NCI-H146 treated with DMSO at 0.1 percent for 48 hours (cell line): ENCODE measurements around the gene GFI1.
"Not testable (repeated sequence)": the region's sequence is repeated elsewhere in the genome, so short reads cannot be mapped to it uniquely, and the experiment has no call there.

Experiments
- DNase-seq: peaks from one replicate; lab custom pipeline; 2025; ENCODE audit not compliant: unreplicated experiment; lab: John Stamatoyannopoulos, UW

Gene GFI1

DNA sequence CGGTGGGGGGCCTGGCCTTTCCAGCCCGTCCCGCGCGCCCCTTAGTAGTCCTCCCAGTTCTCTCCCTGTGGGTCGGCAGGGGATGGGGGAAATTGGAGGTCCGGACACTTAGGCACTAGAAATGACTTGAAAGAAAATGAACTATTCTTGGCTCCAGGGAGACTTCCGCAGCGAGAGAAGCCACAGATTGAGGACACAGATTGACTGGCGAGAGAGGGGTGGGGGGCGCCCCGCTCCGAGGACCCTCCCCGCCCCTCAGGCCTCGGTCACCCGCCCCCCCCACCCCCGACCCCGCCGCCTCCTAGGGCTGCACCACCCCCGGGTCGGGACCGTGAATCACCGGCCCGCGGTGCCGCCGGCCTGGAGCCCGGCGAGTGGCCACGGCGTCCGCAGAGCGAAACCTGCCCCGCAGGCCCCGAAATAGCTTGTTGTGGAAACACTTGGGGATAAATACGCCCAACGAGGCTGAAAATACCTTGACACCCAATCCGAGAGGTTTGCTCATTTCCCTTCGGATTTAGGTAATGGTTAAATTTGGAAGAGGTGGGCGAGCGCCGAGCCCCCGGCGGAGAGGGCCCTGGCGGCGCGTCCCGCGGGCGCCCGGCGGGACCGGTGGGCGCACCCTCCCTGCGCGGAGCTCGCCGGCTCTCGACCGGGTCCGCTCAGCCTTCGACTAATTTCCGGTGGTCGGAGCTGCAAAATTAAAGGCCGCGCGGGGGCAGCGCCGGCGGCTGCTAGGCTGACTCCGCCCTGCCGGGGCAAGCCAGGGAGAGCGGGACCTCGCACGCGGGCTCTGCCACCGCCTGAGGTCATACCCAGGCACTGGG lies at the start of gene GFI1:
Gene GFI1 (minus strand): TSS at position 675 of the 827 bp plus-strand sequence. CDS start 3,438 bp downstream, outside the sequence.
- peak; percentile 40 for DNase-seq

GRCh38 chr1:92532371-92532770 lies 45.6 kb upstream of the GFI1 start:
- not testable (repeated sequence) for DNase-seq

DNA sequence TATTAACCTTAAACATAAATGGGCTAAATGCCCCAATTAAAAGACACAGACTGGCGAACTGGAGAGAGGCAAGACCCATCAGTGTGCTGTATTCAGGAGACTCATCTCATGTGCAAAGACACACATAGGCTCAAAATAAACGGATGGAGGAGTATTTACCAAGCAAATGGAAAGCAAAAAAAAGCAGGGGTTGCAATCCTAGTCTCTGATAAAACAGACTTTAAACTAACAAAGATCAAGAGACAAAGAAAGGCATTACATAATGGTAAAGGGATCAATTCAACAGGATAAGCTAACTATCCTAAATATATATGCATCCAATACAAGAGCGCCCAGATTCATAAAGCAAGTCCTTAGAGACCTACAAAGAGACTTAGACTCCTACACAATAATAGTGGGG lies 45.2 kb upstream of the GFI1 start:
- DNase-seq, result not testable (repeated sequence)

DNA sequence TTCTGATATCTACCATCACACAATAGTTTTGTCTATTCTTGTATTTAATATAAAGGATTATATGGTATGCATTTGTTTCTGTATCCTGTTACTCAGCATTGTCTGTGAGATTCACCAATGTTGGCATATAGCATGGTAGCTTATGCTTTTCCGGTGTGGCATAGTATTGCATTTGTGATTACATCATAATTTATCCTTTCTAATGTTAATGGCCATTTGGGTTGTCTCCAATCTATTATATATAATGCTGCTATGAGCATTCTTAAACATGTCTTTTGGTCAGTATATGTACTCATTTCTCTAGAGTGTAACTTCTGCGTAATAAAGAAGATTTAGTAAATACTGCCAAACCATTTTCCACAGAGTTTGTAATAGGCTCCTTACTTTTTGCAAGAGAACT lies 40.9 kb upstream of the GFI1 start:
- no peak for DNase-seq

DNA sequence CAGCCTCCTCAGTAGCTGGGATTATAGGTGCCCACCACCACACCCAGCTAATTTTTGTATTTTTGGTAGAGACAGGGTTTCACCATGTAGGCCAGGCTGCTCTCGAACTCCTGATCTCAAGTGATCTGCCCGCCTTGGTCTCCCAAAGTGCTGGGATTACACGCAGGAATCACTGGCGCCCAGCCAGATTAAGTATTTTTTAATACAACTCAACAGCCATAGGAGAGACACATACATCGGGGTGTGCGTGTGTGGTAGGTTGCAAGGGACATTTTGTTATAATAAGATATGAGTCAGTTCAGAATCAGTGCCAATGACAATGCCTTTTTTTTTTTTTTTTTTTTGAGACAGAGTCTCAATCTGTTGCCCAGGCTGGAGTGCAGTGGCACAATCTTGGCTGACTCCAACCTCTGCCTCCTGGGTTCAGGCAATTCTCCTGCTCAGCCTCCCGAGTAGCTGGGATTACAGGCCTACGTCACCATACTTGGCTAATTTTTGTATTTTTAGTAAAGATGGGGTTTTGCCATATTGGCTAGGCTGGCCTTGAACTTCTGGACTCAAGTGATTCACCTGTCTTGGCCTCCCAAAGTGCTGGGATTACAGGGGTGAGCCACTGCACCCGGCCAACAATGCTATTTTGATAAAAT lies 38.3 kb upstream of the GFI1 start:
- DNase-seq, result not testable (repeated sequence)

GRCh38 chr1:92519043-92519442 lies 32.3 kb upstream of the GFI1 start:
- no peak for DNase-seq

DNA sequence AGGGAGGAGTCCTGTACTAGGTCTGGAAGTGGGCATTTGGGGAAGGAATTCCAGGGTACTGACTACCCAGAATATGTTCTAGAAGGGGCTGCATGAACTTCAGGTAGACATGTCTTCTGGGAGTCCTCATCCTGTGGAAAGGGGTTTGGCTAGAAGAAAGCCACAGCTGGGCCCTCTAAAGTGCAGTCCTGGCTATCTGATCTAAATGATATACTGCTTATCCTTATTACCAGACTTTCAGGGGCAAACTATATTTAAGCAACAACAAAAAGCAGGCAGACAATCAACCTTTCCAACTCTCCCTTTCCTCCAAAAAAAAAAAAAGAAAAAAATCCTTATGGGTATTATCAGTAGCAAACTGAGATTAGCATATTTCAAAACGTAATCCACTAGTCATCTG lies 29.8 kb upstream of the GFI1 start:
- DNase-seq, result no peak

DNA sequence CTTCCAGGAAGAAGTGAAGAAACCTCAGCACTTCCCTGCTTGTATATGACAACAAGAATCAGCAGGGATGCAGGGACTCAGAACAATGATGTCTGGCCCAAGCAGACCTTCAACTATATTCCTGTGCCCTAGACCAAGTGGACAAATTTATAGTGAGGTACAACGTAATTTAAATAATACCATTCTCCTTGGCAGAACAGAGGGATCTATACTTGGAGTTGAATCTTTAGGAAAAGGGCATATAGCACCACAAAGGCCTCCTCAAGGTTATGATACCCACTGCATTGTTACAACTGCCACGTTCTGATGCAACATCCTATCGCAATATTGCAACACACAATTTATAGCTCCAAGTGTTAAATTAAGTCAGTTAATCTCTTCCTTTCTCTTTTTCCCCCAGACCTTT lies 29.1 kb upstream of the GFI1 start:
- no peak for DNase-seq

DNA sequence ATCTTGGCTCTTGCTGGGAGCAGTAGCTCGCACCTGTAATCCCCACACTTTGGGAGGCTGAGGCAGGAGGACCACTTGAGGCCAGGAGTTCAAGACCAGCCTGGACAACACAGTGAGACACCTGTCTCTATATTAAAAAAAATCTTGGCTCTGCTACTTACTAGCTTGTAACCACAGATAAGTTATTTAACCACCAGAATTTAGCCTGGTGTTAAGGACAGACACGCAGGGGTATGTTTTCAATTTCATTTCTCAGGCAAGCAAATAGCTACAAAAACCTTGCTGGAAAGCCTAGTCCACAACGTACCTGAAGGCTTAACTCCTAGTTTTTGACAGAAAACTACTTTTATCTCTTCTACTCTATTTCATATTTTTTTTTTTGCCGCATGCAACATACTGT lies 24.8 kb upstream of the GFI1 start:
- DNase-seq, result no peak

GRCh38 chr1:92509619-92510018 lies 22.9 kb upstream of the GFI1 start:
- DNase-seq, result no peak

DNA sequence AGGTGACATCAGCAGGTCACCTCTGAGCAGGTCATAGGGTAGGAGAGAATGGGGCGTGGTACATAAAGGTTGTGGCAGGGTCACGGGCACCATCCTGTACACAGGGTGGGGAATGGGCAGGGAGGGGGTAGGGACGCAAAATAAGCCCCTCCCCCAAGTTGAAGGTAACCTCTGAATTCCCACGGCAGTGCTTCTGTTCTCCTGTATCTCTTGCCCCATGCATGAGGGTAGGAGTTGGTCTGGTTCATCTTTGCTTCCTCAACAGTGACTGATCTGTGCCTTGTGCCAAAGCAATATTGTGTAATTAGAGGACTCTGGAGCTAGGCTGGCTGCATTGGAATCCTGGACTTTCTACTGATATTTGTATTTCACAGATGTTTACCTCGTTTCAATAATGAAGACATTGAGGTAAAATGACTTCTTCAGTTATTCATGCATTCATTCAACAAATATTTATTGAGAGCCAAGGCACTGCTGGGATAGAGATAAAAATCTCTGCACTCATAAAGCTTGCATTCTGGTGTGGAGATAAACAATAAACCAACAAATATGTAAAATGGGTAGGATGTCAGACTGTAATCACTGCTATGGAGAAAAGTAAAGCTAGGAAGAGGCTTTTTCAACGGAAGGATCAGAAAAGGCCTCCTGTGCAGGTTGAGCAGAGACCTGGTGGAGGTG lies 18.4 kb upstream of the GFI1 start:
- DNase-seq, result no peak

- no peak for DNase-seq
These were observed 17.7 kb upstream of the GFI1 start for GRCh38 chr1:92504291-92505014.

DNA sequence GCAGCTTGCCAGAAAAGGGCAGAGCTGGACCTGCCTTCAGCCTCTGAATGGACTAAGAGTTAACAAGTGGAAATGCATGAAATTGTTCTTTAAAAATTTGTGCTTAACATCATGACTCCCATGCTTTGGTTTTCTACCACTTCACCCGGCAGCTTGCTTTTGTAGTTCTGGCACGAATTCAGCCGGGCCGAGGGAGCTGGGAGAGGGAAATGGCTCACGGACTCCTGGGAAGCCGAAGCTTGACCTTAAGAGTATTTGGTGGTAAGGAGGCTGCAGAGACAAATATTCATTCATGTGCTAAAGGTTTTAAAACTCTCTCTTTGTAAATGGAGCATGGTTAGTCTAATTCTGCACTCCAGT lies 17.2 kb upstream of the GFI1 start:
- DNase-seq, result no peak

DNA sequence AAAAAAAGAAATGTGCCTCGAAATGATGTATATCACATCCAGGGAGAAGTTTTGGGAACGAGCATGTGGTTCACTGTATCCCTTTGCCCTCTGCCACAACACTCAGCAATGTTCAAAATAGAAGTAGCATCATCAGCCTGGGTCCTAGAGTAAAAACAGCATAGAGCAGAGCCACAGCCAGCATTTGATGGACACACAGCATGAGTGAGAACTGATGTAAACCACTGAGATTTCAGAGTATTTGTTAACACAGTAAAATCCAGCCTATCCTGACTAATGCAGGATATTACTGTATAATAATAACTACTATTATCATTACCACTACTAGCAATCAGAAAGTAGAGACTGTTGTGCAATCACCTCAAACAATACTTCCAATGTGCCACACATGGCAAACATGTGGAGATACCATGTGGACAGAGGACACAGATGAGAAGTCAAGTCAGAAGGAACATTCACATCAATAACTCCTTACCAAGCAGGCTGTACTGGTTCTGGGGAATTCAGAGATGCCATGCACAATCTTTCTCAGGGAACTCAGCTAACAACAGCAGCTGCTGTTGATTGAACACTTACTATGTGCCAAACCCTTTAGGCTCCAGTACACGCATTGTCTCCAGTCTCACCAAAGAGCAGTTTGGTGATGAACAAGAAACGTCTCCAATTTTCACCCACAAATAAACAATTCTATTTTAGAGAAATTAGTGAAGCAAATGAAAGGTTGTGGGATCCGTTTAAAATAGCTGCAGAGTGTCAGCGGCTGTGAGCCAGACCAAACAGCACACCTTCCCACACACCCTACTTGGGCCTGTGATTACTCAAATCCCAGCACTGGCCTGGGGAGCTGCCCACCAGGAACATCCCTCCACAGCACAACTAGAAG lies 16.6 kb upstream of the GFI1 start:
- DNase-seq, result no peak

GRCh38 chr1:92502247-92502646 lies 15.5 kb upstream of the GFI1 start:
- DNase-seq, result no peak

GRCh38 chr1:92500552-92500951 lies 13.8 kb upstream of the GFI1 start:
- no peak for DNase-seq

GRCh38 chr1:92495392-92496063 lies 8.8 kb upstream of the GFI1 start:
- DNase-seq, result no peak

- no peak for DNase-seq
These were observed 7.9 kb upstream of the GFI1 start for GRCh38 chr1:92494485-92495141.

DNA sequence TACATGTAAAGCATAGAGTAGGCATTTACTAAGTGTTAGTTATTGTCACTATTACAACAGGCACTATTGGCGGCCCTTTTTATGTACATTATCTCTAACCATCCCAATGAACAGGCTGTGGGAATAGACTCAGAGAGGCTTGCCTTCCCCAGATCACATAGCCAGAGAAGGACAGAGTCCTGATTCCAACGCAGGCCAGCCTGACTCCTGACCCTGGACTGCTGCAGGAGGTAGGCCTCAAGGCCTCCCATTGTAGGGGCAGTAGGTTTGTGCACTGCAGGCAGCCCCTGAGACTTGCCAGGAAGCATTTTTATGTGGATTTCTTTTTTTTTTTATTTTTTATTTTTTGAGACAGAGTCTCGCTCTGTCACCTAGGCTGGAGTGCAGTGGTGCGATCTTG lies 6.4 kb upstream of the GFI1 start:
- DNase-seq, result no peak
